ENCODE measurements around the gene RGS16. TPM values are rescaled to one million over a fixed set of nuclear protein-coding genes. Genes with fewer than 3 reads are reported as not detected.

RGS16 gene
- total RNA-seq, 1 experiment from 2014 or later = 0.23 TPM

DNA sequence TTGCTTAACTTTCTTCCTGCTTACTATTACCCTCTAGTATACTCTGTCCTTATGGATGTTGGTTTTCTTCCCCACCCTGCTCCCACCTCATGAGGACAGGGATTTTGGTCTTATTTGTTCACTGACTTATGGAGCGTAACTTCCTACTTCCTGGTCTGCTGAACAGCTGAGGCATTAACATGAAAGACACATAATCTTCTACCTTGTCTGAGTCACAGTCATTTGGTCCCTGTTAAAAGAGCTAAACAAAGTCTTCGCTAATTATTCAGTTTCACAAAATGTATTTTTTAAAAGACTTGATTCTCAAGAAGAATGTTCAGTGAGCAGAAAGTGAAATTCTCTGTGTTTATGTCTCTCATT, 33.6 kb downstream of the RGS16 start:
- ATAC-seq (no peak), DNase-seq (ENCODE audit: low read depth, low spot score) (no peak)
- BruUV-seq (replicated peaks) = no TSS peak
- no peaks in the 10 kb centered on the region for H3K27me3 ChIP-seq (ENCODE audit: control insufficient read depth, insufficient read depth, low read length)
- TF ChIP-seq REST (IDR thresholded peaks at IDR 0.05; ENCODE audit: insufficient read depth in 1 of 2, low read depth in 2 of 2, low read length in 1 of 2) (no peak), SIN3A (IDR thresholded peaks at IDR 0.05; ENCODE audit: borderline replicate concordance, insufficient read depth, low read depth, low read length) (no peak), POLR2AphosphoS5 (IDR thresholded peaks at IDR 0.05; ENCODE audit: low read depth, low read length) (no peak), TCF7L2 (IDR thresholded peaks at IDR 0.05; ENCODE audit: low read depth, low read length) (no peak)
- TF ChIP-seq, protein P1, sequence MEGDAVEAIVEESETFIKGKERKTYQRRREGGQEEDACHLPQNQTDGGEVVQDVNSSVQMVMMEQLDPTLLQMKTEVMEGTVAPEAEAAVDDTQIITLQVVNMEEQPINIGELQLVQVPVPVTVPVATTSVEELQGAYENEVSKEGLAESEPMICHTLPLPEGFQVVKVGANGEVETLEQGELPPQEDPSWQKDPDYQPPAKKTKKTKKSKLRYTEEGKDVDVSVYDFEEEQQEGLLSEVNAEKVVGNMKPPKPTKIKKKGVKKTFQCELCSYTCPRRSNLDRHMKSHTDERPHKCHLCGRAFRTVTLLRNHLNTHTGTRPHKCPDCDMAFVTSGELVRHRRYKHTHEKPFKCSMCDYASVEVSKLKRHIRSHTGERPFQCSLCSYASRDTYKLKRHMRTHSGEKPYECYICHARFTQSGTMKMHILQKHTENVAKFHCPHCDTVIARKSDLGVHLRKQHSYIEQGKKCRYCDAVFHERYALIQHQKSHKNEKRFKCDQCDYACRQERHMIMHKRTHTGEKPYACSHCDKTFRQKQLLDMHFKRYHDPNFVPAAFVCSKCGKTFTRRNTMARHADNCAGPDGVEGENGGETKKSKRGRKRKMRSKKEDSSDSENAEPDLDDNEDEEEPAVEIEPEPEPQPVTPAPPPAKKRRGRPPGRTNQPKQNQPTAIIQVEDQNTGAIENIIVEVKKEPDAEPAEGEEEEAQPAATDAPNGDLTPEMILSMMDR (IDR thresholded peaks at IDR 0.05) = no peak
- no peaks in the 10 kb centered on the region for H3K36me3 ChIP-seq (ENCODE audit: control insufficient read depth, insufficient read depth, low read length)
- in situ Hi-C loops (cut with HindIII; ENCODE audit: low pct_unique_long_range_greater_than_20kb, low sequenced_read_pairs) = no loop called here
- H3K4me3 ChIP-seq (ENCODE audit: low read depth in 2 of 2, low read length in 2 of 2) = no peak overlapping the region
- no peaks in the 10 kb centered on the region for H3K9me3 ChIP-seq (ENCODE audit: control insufficient read depth, insufficient read depth, low read depth, low read length)
- H3K27ac ChIP-seq (ENCODE audit: low read length) = no peak overlapping the region
- intact Hi-C loops (cut with micrococcal nuclease; ENCODE audit: unreplicated experiment) = no loop called here
- ChIA-PET CTCF (no interaction called here), POLR2A (no interaction called here)
- no peaks in the 10 kb centered on the region for H3K4me1 ChIP-seq (ENCODE audit: control insufficient read depth, insufficient read depth, low read length)

GRCh38 chr1:182569939-182570610, 34.1 kb downstream of the RGS16 start:
- no TSS peak for BruUV-seq (replicated peaks)
- intact Hi-C loops (cut with micrococcal nuclease; ENCODE audit: unreplicated experiment) = no loop called here
- H3K4me3 ChIP-seq (ENCODE audit: low read depth in 2 of 2, low read length in 2 of 2) = no peak overlapping the region
- H3K27me3 ChIP-seq (ENCODE audit: control insufficient read depth, insufficient read depth, low read length) = no peaks in the 10 kb centered on the region
- no peaks in the 10 kb centered on the region for H3K4me1 ChIP-seq (ENCODE audit: control insufficient read depth, insufficient read depth, low read length)
- ChIA-PET CTCF (no interaction called here), POLR2A (no interaction called here)
- ATAC-seq = no peak
- H3K9me3 ChIP-seq (ENCODE audit: control insufficient read depth, insufficient read depth, low read depth, low read length) = no peaks in the 10 kb centered on the region
- in situ Hi-C loops (cut with HindIII; ENCODE audit: low pct_unique_long_range_greater_than_20kb, low sequenced_read_pairs) = no loop called here
- H3K27ac ChIP-seq (ENCODE audit: low read length) = no peak overlapping the region
- no peaks in the 10 kb centered on the region for H3K36me3 ChIP-seq (ENCODE audit: control insufficient read depth, insufficient read depth, low read length)
- no peak for DNase-seq (ENCODE audit: low read depth, low spot score)
- TF ChIP-seq TCF7L2 (IDR thresholded peaks at IDR 0.05; ENCODE audit: low read depth, low read length) (no peak), REST (IDR thresholded peaks at IDR 0.05; ENCODE audit: insufficient read depth in 1 of 2, low read depth in 2 of 2, low read length in 1 of 2) (no peak), POLR2AphosphoS5 (IDR thresholded peaks at IDR 0.05; ENCODE audit: low read depth, low read length) (no peak), SIN3A (IDR thresholded peaks at IDR 0.05; ENCODE audit: borderline replicate concordance, insufficient read depth, low read depth, low read length) (no peak)
- TF ChIP-seq, protein P1 (IDR thresholded peaks at IDR 0.05) = no peak
